Thyroid gland (tissue), 4 donors: ENCODE data around the gene CYP4A11. TPM values are rescaled to one million over a fixed set of nuclear protein-coding genes. Genes with fewer than 3 reads are reported as not detected.
"Not testable (repeated sequence)": the region's sequence is repeated elsewhere in the genome, so short reads cannot be mapped to it uniquely, and the experiment has no call there.

ENCODE experiments used
- DNase-seq, 2 donors: peaks; one replicate each; pipeline ENCODE4 v3.0.0-alpha.2; 2019
- H3K27ac ChIP-seq, 3 donors: fragments of 200-600 bp; sonication (generic); 1 replicate in 2 of 3; 2 replicates in 1 of 3; pipeline ENCODE4 v1.5.1; 2016 to 2019; ENCODE audit warnings: mild to moderate bottlenecking in 1 of 3, moderate library complexity in 1 of 3
- H3K27me3 ChIP-seq: fragments of 200-600 bp; sonication (generic); one replicate; pipeline ENCODE4 v1.5.1; 2019
- H3K36me3 ChIP-seq, 2 donors: fragments of 200-600 bp; sonication (generic); one replicate each; pipeline ENCODE4 v1.5.1; 2016 to 2019
- H3K4me1 ChIP-seq, 2 donors: fragments of 200-600 bp; sonication (generic); one replicate each; pipeline ENCODE4 v1.5.1; 2017 to 2019
- H3K4me3 ChIP-seq, 3 donors: fragments of 200-600 bp; sonication (generic); replicated peaks in 1 of 3; 1 replicate in 2 of 3; 2 replicates in 1 of 3; pipeline ENCODE4 v1.5.1; 2016; ENCODE audit warnings: mild to moderate bottlenecking in 1 of 3
- H3K9me3 ChIP-seq: fragments of 200-600 bp; sonication (generic); one replicate; pipeline ENCODE4 v1.5.1; 2017
- POLR2A ChIP-seq, 2 donors: fragments of 450-650 bp; IDR thresholded peaks; one replicate each; pipeline ENCODE4 v1.6.1; 2017; ENCODE audit warnings: antibody characterized with exemption in 2 of 2, mild to moderate bottlenecking in 2 of 2, moderate library complexity in 1 of 2
- WGBS, 2 donors: methylation state at CpG; one replicate each; pipeline ENCODE4 v1.1.5; 2017; 5-methylcytosine and 5-hydroxymethylcytosine counted together
- intact Hi-C: fragments of 100-400 bp; cut with DNase I; formaldehyde crosslinking; loops from one replicate; pipeline ENCODE4 v1.15.1; 2023
- total RNA-seq, 4 donors: library from RNA; depleted of rRNA; stranded (reverse); fragments of >200 nt; gene quantifications; one replicate each; pipeline ENCODE4 v1.2.3, GENCODE V29; 2016
- TF ChIP-seq, protein P1 (sequence below), 6 experiments: fragments of 200-600 bp in 3 of 6; fragments of 450-650 bp in 3 of 6; sonication (generic) in 3 of 6; IDR thresholded peaks; one replicate each; pipeline ENCODE4 v1.5.1; 2016 to 2019; ENCODE audit warnings: antibody characterized with exemption in 6 of 6, mild to moderate bottlenecking in 2 of 6, inconsistent platforms in 1 of 6, moderate library complexity in 1 of 6

CYP4A11 gene
- total RNA-seq, 4 donors from 2014 or later = not detected

DNA sequence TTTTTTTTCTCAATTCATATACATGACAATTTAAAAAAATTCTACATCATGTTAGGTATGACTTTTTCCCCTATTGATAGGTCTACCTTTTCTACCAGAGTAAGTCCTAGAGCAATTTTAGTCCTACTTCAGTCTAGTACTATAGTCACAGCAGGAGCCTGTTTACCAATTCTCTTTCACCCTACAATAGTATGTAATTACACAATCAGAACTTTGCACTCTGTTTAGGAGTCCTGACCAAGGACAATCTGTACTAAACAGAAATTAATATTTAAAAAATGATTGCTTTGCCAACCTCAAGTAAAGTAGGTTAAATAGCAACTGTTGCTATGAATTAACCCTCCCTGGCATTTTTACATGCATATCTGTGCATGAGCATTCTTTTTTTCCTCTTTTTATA is 810 bp upstream of the CYP4A11 start:
- H3K36me3 ChIP-seq = no peaks in the 10 kb centered on the region
- intact Hi-C loops = no loop called here
- TF ChIP-seq, protein P1, sequence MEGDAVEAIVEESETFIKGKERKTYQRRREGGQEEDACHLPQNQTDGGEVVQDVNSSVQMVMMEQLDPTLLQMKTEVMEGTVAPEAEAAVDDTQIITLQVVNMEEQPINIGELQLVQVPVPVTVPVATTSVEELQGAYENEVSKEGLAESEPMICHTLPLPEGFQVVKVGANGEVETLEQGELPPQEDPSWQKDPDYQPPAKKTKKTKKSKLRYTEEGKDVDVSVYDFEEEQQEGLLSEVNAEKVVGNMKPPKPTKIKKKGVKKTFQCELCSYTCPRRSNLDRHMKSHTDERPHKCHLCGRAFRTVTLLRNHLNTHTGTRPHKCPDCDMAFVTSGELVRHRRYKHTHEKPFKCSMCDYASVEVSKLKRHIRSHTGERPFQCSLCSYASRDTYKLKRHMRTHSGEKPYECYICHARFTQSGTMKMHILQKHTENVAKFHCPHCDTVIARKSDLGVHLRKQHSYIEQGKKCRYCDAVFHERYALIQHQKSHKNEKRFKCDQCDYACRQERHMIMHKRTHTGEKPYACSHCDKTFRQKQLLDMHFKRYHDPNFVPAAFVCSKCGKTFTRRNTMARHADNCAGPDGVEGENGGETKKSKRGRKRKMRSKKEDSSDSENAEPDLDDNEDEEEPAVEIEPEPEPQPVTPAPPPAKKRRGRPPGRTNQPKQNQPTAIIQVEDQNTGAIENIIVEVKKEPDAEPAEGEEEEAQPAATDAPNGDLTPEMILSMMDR (IDR thresholded peaks at IDR 0.05) = no peak
- TF ChIP-seq POLR2A (IDR thresholded peaks at IDR 0.05) = no peak

DNA sequence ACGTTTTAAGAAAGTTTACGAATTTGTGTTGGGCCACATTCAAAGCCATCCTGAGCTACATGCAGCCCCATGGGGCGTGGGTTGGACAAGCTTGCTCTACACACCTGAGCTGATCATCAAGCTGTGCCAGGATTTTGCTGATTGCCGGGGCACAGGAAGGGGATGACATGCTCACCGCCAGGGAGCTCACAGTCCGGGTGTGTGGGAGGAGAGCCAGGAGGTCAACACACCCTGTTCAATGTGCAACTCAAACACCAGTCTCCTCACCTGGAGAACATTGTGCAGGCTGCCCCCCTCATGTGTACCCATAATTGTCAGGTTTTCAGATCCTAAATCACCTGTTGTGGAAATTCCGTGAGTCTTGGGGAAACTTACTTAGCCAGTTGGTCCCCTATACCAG is 969 bp downstream of the CYP4A11 start:
- H3K9me3 ChIP-seq = no peaks in the 10 kb centered on the region
- DNase-seq = no peak
- H3K36me3 ChIP-seq = no peaks in the 10 kb centered on the region
- H3K4me3 ChIP-seq = no peak overlapping the region
- no peak overlapping the region for H3K27ac ChIP-seq
- intact Hi-C loops = no loop called here
- 74 to 82% methylated on average over 7 of the region's 7 CpGs for WGBS, 2 donors
- TF ChIP-seq, protein P1 (IDR thresholded peaks at IDR 0.05) = no peak
- no peak for TF ChIP-seq POLR2A (IDR thresholded peaks at IDR 0.05)
- H3K4me1 ChIP-seq = no peaks in the 10 kb centered on the region
- no peaks in the 10 kb centered on the region for H3K27me3 ChIP-seq

More for the DNA sequence above, 810 bp upstream of the CYP4A11 start:
- H3K4me1 ChIP-seq = no peaks in the 10 kb centered on the region
- no peaks in the 10 kb centered on the region for H3K27me3 ChIP-seq
- H3K27ac ChIP-seq = no peak overlapping the region
- no peaks in the 10 kb centered on the region for H3K9me3 ChIP-seq
- no peak for DNase-seq
- no peak overlapping the region for H3K4me3 ChIP-seq

DNA sequence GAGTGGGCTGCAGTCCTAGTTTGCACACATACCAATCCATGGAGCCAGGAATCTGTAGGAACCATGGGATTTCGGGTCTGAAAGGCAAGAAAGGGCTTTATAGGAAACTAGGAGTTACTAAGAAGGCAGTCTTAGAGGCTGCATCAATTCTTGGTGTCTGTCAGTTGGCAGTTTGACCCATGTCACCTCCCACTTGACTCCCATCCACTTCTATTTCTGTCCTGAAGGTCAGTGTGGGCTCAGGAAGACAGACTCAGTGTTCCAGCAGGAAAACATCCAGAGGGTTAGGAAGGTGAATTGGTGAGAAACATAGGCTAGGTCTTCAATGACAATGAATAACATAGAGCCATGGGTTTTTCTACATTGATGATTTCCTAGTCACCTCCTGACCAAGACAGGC is 4.0 kb downstream of the CYP4A11 start:
- no peak overlapping the region for H3K4me3 ChIP-seq
- TF ChIP-seq, protein P1 (IDR thresholded peaks at IDR 0.05) = no peak
- TF ChIP-seq POLR2A (IDR thresholded peaks at IDR 0.05) = no peak
- intact Hi-C loops = no loop called here
- no peak for DNase-seq
- WGBS, 2 donors = 40 to 70% methylated on average over 1 of the region's 1 CpG
- H3K27me3 ChIP-seq = no peaks in the 10 kb centered on the region
- no peaks in the 10 kb centered on the region for H3K4me1 ChIP-seq
- H3K36me3 ChIP-seq = no peaks in the 10 kb centered on the region
- H3K9me3 ChIP-seq = no peaks in the 10 kb centered on the region
- no peak overlapping the region for H3K27ac ChIP-seq

DNA sequence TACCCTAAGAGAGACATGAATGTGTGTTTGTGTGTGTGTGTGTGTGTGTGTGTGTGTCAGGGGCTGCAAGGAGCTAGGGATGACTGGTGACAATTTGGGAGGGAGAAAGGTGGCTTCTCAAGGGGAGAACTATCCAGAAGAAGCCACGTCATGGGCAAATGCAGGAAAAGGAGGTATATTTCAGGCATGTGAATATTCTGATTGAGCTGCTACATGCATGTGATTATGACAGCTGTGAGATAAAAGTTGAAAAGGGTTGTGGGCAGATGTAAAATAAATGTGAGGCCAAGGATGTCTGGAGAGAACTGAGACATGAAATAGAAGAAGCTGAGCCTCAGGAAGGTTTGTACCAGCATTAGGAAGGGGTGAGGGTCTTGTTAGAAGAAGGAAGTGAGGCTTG is 4.5 kb downstream of the CYP4A11 start:
- H3K4me3 ChIP-seq = no peak overlapping the region
- no peaks in the 10 kb centered on the region for H3K27me3 ChIP-seq
- no peaks in the 10 kb centered on the region for H3K9me3 ChIP-seq
- intact Hi-C loops = no loop called here
- 85 to 88% methylated on average over 1 of the region's 1 CpG for WGBS, 2 donors
- H3K27ac ChIP-seq = no peak overlapping the region
- no peak for DNase-seq
- no peak for TF ChIP-seq POLR2A (IDR thresholded peaks at IDR 0.05)
- TF ChIP-seq, protein P1 (IDR thresholded peaks at IDR 0.05) = no peak
- no peaks in the 10 kb centered on the region for H3K4me1 ChIP-seq
- no peaks in the 10 kb centered on the region for H3K36me3 ChIP-seq

DNA sequence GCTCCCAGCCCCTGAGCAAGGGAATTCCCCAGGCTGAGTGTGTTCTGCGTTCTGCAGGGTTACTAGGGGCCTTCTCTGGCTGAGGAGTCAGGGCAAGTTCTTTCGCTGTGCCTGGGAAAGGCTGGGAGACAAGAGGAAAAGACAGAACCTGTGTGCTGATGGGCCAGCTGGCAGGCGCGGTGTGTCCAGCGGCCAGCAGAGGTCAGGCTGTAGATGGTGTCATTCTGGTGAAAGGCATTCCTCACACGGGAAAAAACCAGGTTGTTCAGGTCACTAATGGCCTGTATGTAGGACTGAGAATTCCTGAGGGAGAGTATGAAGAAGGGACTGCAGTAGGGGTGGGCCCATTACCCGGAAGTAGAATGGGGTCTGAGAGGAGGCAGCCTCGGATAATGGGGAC is 6.4 kb downstream of the CYP4A11 start:
- H3K4me1 ChIP-seq, intact Hi-C loops, H3K36me3 ChIP-seq, H3K27ac ChIP-seq, H3K4me3 ChIP-seq, H3K9me3 ChIP-seq, H3K27me3 ChIP-seq: not testable (repeated sequence)
- 30 to 45% methylated on average over 7 to 8 of the region's 8 CpGs for WGBS, 2 donors
- peak in 1 of 2 donors; percentile 2 for DNase-seq
- TF ChIP-seq, protein P1 (IDR thresholded peaks at IDR 0.05) = peak in 2 of 6 experiments; percentile 26 to 47

DNA sequence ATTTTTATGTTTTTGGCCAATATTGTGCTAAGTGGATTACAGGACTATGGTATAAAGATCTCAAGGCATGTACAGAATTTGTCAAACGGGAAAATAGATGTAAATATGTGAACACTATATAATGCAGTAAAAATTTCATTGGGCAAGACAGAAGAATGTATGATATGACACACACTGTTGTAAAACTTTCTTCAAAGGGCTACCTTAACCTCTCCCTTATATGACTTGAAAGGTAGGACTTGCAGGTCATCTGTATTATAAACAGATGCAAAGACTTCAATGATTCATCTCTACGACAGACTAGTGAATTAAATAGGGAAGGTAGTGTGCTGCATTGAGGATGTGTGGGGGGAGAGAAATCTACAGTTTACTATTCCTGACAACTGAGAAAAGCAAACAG is 9.3 kb downstream of the CYP4A11 start:
- H3K4me3 ChIP-seq, H3K9me3 ChIP-seq, DNase-seq, H3K27me3 ChIP-seq, intact Hi-C loops, H3K4me1 ChIP-seq, H3K36me3 ChIP-seq, H3K27ac ChIP-seq: not testable (repeated sequence)
- WGBS, 2 donors = 82 to 85% methylated on average over 2 of the region's 2 CpGs
